ENCODE measurements around the gene DTX1. TPM values are rescaled to one million over a fixed set of nuclear protein-coding genes. Genes with fewer than 3 reads are reported as not detected.

Gene DTX1
- total and polyA plus RNA-seq, 2 of the 8 experiments (the other 6 are each of a cell fraction or from before 2014, with no cell fraction given): 4.7 to 6.9 TPM

DNA sequence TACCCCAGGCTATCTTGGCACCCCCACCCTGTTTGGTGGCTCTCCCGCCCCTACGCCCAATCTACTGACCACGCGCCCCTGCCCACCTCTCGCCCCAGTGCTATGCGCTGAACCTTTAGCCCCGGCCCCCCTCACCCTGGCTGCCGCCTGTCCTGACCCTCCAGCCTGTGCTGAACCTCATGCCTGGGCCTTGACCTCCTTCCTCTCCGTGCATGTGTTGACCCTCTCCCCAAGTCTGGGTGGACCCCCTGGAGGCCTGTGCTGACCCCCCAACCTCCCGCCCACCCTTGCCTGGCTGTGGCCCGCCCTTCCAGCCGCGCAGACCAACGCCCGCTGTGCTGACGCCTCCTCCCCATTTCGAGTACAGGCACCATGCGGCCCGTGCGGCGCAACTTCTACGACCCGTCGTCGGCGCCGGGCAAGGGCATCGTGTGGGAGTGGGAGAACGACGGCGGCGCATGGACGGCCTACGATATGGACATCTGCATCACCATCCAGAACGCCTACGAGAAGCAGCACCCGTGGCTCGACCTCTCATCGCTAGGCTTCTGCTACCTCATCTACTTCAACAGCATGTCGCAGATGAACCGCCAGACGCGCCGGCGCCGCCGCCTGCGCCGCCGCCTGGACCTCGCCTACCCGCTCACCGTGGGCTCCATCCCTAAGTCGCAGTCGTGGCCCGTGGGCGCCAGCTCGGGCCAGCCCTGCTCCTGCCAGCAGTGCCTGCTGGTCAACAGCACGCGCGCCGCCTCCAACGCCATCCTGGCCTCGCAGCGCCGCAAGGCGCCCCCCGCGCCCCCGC is 20.7 kb downstream of the DTX1 start (continued):
- TF ChIP-seq, protein P1, sequence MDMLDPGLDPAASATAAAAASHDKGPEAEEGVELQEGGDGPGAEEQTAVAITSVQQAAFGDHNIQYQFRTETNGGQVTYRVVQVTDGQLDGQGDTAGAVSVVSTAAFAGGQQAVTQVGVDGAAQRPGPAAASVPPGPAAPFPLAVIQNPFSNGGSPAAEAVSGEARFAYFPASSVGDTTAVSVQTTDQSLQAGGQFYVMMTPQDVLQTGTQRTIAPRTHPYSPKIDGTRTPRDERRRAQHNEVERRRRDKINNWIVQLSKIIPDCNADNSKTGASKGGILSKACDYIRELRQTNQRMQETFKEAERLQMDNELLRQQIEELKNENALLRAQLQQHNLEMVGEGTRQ (IDR thresholded peaks at IDR 0.05; ENCODE audit: low read length): peak; percentile 14; the same call in 1 of the 2 replicates
